GM18870 (cell line): ENCODE measurements around the gene IL12A.
A peak's percentile ranks its signal among the peaks of the same experiment; 100 is the strongest.

Source experiments
- ATAC-seq: cut with Tn5 transposase; IDR thresholded peaks from one replicate; pipeline ENCODE4 v1.9.1; 2021; ENCODE audit warnings: moderate library complexity; ENCODE audit not compliant: unreplicated experiment

The IL12A gene

DNA sequence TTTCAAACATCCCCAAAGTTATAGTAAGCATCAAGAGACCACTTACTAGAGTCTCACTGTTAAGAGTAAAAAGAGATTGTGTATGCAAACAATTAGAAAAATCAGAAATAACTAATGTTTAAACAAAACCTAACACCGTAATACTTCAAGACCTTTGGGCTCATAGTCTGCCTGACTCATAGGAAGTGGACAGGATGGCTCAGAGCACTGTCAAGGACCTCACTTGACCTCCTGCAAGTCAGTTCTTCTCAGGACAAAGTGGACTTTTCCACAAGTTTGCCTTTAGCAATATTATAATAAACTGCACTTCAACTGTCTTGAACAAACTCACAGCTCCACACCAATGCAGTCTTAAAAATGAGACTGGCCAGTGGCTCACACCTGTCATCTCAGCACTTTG lies 34.8 kb downstream of the IL12A start:
- no peak for ATAC-seq

DNA sequence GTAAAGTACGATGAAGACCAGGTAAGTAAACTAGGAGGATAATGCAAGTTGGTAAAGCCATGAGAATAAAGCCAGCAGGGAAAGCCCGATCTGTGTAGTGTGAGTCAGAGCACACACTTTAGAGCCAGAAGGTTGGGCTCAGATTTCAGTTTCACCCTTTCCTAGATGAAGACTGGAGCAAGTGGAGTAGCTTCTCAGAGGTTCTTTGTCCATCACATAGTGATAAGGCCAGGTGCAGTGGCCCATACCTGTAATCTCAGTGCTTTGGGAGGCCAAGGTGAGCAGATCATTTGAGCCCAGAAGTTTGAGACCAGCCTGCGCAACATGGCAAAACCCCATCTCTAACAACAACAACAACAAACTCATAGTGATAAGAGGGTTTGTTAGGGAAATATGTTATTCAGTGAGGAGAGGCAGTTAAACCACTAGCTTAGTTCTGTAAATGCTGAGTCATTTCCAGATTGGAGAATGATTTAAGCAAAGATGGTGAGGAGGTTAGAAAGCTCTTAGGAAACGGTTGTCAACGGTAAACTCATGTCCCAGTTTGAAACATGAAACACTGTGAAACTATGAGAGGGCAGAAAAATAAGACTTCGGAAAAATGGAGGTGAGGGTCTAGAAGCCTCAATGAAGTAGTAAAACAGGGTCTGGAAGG lies 39.0 kb downstream of the IL12A start:
- peak; percentile 95 for ATAC-seq

DNA sequence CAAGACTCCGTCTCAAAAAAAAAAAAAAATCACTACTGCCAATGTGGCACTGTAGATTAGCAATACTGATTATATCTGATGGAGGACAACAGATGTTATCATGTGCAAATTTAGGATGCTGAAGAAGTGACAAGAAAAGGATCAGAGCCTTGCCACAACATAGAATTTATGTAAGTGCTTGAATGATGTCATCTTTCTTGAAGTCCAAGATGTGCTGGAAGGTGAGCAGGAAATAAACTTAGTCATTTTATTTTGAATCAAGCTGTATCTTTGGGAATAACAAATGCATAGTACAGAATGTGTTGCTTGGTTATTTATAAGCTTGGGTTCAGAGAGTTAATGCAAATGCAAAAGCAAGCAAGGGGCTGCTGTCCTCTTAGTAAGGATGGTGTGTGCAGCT lies 47.1 kb downstream of the IL12A start:
- no peak for ATAC-seq

DNA sequence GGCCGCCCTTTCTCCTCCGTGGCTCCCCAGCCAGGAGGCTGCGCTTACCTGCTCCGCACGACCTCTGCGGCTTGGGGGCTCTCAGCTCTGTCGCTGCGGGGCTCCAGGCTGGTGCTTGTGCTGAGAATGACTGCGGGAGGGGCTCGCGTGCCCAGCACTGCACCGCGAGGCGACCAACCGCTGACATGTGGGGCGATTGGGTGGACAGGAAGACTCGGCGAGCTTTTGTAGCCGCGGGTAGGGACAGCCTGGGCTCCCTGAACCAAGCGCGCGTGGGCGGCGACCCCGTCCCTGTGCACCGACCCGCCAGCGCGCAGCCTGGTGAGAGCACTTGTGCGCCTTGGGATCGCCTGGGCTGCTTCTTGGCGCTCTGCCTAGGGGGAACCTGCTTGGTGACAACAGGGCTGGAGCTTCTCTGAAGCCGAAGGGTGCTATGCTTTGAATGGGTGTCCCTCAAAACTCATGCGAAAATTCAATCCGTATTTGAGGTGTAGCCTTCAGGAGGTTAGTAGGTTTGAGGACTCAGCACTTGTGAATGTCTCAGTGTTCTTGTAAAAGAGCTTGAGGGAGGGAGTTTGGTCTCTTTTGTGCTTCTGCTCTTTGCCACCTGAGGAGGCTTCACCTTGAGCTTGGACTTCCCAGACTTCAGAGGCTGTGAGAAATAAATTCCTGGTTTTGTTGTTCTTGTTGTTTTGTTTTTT lies 50.4 kb downstream of the IL12A start:
- no peak for ATAC-seq

DNA sequence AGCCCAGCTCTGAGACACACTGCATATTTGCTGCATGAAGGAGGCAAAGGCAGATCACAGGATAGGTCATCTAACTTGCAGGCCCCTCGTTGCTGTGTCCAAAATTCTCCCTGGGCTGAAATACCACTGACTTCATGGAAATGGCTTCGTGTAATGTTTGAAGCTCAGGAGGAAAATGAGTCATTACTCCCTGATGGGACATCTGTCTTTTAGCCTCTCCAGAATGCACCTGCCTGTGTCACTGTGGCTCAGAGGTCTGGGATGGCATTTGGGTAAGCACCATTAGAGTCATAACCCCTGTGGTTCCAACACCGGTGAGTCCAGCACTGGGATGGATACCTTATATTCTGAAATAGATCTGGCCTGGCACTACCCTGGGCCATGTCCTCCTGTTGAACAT lies 51.5 kb downstream of the IL12A start:
- no peak for ATAC-seq

DNA sequence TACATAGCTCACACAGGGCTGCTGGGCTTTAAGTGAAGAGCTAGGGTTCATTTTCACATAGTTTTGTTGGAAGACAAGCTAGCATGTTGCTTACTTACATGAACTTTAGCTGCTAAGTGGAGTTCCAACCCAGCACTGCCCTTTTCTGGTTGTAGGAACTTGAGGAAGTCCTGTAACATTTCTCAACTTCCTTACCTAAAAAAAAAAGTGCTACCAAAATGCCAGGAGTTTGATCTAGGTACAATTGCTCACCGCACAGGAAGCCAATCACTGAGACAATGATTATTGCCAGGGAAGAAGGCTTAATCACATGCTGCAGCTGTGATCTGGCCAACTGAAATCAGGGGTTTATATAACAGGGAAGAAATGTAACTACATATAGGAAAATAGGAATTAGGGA lies 52.8 kb downstream of the IL12A start:
- ATAC-seq = no peak

DNA sequence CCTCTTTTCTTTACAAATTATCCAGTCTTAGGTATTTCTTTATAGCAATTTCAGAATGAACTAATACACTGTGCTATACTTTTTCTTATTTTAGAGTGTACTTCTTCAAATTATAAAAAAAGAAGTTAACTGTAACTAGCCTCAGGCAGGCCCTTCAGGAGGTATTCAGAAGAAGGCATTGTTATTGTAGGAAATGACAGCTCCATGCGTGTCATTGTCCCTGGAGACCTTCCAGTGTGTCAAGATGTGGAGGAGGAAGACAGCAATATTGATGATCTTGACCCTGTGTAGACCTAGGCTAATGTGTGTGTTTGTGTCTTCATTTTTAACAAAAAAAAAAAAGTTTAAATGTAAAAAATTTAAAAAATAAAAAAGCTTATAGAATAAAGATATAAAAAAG lies 55.5 kb downstream of the IL12A start:
- ATAC-seq = no peak
